ENCODE measurements around the gene C19orf12. TPM values are rescaled to one million over a fixed set of nuclear protein-coding genes. Genes with fewer than 3 reads are reported as not detected.

Gene C19orf12
- total RNA-seq, 1 donor = 48.5 TPM

GRCh38 chr19:29666578-29667386 lies 48.3 kb downstream of the C19orf12 start:
- H3K27ac ChIP-seq (ENCODE audit: low read depth, low read length) = peak overlapping the region; percentile 99
- H3K4me1 ChIP-seq (ENCODE audit: insufficient read depth, low read length) = peaks cover 56% of the 10 kb centered on the region
- DNase-seq (ENCODE audit: insufficient read length, low spot score, missing footprints) = peak; percentile 93
- peaks cover 6% of the 10 kb centered on the region for H3K36me3 ChIP-seq (ENCODE audit: insufficient read depth, low read length)
- H4K20me1 ChIP-seq (ENCODE audit: insufficient read depth, low read length) = peaks cover 23% of the 10 kb centered on the region
- H3K4me2 ChIP-seq (ENCODE audit: insufficient read depth, low read length) = peak overlapping the region; percentile 99
- H3K9me3 ChIP-seq (ENCODE audit: low read depth, low read length) = no peaks in the 10 kb centered on the region
- peak overlapping the region; percentile 88 for H2AFZ ChIP-seq (ENCODE audit: low read length)
- H3K27me3 ChIP-seq (ENCODE audit: insufficient read depth, low read length) = no peaks in the 10 kb centered on the region
- peaks cover 58% of the 10 kb centered on the region for H3K79me2 ChIP-seq (ENCODE audit: insufficient read depth, low read length)
- TF ChIP-seq CTCF (IDR thresholded peaks at IDR 0.05; ENCODE audit: extremely low read depth, low read depth, low read length) = no peak
- peak overlapping the region; percentile 90 for H3K4me3 ChIP-seq (ENCODE audit: insufficient read depth, low read length)

GRCh38 chr19:29665826-29666577 lies 49.1 kb downstream of the C19orf12 start:
- Histone ChIP-seq H3K4me1 (ENCODE audit: insufficient read depth, low read length) (peaks cover 58% of the 10 kb centered on the region), H4K20me1 (ENCODE audit: insufficient read depth, low read length) (peaks cover 17% of the 10 kb centered on the region), H3K4me3 (ENCODE audit: insufficient read depth, low read length) (peak overlapping the region; percentile 90), H3K79me2 (ENCODE audit: insufficient read depth, low read length) (peaks cover 50% of the 10 kb centered on the region), H3K9me3 (ENCODE audit: low read depth, low read length) (no peaks in the 10 kb centered on the region), H3K27ac (ENCODE audit: low read depth, low read length) (peak overlapping the region; percentile 99), H3K36me3 (ENCODE audit: insufficient read depth, low read length) (peaks cover 2% of the 10 kb centered on the region), H2AFZ (ENCODE audit: low read length) (peak overlapping the region; percentile 88), H3K27me3 (ENCODE audit: insufficient read depth, low read length) (no peaks in the 10 kb centered on the region), H3K4me2 (ENCODE audit: insufficient read depth, low read length) (peak overlapping the region; percentile 99)
- peak; percentile 87 for DNase-seq (ENCODE audit: insufficient read length, low spot score, missing footprints)
- no peak for TF ChIP-seq CTCF (IDR thresholded peaks at IDR 0.05; ENCODE audit: extremely low read depth, low read depth, low read length)

GRCh38 chr19:29665215-29665825 lies 49.7 kb downstream of the C19orf12 start, which contains the start of gene PLEKHF1:
TSS of gene PLEKHF1 (plus strand) at chr19:29665461. CDS start at chr19:29673840, 8,379 bp downstream.
- no peaks in the 10 kb centered on the region for H3K36me3 ChIP-seq (ENCODE audit: insufficient read depth, low read length)
- H3K27me3 ChIP-seq (ENCODE audit: insufficient read depth, low read length) = no peaks in the 10 kb centered on the region
- peaks cover 17% of the 10 kb centered on the region for H4K20me1 ChIP-seq (ENCODE audit: insufficient read depth, low read length)
- H3K4me1 ChIP-seq (ENCODE audit: insufficient read depth, low read length) = peaks cover 62% of the 10 kb centered on the region
- peaks cover 43% of the 10 kb centered on the region for H3K79me2 ChIP-seq (ENCODE audit: insufficient read depth, low read length)
- peak; percentile 97 for DNase-seq (ENCODE audit: insufficient read length, low spot score, missing footprints)
- H3K4me3 ChIP-seq (ENCODE audit: insufficient read depth, low read length) = peak within 1 kb of the TSS; percentile 90
- no peak for TF ChIP-seq CTCF (IDR thresholded peaks at IDR 0.05; ENCODE audit: extremely low read depth, low read depth, low read length)
- H3K9me3 ChIP-seq (ENCODE audit: low read depth, low read length) = no peaks in the 10 kb centered on the region
- H3K27ac ChIP-seq (ENCODE audit: low read depth, low read length) = peak within 1 kb of the TSS; percentile 99
- peak within 1 kb of the TSS; percentile 88 for H2AFZ ChIP-seq (ENCODE audit: low read length)
- H3K4me2 ChIP-seq (ENCODE audit: insufficient read depth, low read length) = peak within 1 kb of the TSS; percentile 99
